HEK293 (cell line): Measurements from ENCODE around the gene ZNF862.
A peak's percentile ranks its signal among the peaks of the same experiment; 100 is the strongest.

ENCODE experiments used
- CTCF ChIP-seq: fragments of 450-650 bp; formaldehyde crosslinking; IDR thresholded peaks from 2 replicates; pipeline ENCODE4 v1.5.1; 2016; ENCODE audit warnings: missing biosample characterization, missing genetic modification characterization
- HOXD13 ChIP-seq: sonication (generic); formaldehyde crosslinking; IDR thresholded peaks from 2 replicates; pipeline ENCODE4 v1.8.0; 2022; ENCODE audit warnings: missing genetic modification reagents, borderline replicate concordance
- YY1 ChIP-seq: fragments of 450-650 bp; formaldehyde crosslinking; IDR thresholded peaks from 2 replicates; pipeline ENCODE4 v1.5.1; 2018; ENCODE audit warnings: missing biosample characterization, missing genetic modification characterization
- ZBTB17 ChIP-seq: fragments of 450-650 bp; formaldehyde crosslinking; IDR thresholded peaks from 2 replicates; pipeline ENCODE4 v1.5.1; 2016; ENCODE audit warnings: missing biosample characterization, missing genetic modification characterization
- ZNF324 ChIP-seq: fragments of 450-650 bp; formaldehyde crosslinking; IDR thresholded peaks from 2 replicates; pipeline ENCODE4 v1.5.1; 2016; ENCODE audit warnings: missing biosample characterization, missing genetic modification characterization
- TF ChIP-seq, protein P1 (sequence below): fragments of 450-650 bp; formaldehyde crosslinking; IDR thresholded peaks from 2 replicates; pipeline ENCODE4 v1.5.1; 2016; ENCODE audit warnings: missing biosample characterization, missing genetic modification characterization

DNA sequence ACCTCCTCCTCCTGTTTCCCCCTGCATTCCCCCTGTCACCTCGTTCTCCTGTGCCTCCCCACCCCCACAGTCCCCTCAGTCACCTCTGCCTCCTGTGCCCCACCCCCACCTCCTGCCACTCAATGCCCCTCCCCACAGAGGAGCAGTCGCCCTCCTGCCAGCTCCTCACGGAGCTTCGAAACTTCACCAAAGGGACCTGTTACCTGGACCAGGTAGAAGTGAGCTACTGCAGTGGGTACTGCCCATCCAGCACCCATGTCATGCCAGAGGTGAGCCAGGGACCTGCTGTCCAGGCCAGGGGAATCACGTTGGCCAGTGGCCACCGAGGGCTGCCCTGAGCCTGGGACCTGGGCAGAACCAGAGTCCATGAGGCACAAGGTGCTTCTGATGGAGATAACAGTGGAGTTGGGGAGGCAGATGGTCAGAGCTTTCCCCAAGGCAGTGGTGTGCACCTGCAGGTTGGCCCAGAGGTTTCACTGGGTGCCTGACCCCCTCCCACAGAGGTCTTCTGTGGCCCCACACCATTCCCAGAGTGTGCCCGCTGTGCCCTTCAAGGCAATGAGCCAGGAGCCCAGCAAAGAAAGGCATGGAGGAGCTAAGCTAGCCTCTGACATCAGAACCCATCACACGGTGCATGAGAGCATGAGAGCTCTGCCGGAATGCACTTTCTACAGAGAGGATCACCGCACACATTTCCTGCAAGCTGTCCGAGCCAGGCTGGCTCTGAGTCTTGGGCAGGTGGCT is 7.0 kb upstream of the ZNF862 start:
- TF ChIP-seq, protein P1, sequence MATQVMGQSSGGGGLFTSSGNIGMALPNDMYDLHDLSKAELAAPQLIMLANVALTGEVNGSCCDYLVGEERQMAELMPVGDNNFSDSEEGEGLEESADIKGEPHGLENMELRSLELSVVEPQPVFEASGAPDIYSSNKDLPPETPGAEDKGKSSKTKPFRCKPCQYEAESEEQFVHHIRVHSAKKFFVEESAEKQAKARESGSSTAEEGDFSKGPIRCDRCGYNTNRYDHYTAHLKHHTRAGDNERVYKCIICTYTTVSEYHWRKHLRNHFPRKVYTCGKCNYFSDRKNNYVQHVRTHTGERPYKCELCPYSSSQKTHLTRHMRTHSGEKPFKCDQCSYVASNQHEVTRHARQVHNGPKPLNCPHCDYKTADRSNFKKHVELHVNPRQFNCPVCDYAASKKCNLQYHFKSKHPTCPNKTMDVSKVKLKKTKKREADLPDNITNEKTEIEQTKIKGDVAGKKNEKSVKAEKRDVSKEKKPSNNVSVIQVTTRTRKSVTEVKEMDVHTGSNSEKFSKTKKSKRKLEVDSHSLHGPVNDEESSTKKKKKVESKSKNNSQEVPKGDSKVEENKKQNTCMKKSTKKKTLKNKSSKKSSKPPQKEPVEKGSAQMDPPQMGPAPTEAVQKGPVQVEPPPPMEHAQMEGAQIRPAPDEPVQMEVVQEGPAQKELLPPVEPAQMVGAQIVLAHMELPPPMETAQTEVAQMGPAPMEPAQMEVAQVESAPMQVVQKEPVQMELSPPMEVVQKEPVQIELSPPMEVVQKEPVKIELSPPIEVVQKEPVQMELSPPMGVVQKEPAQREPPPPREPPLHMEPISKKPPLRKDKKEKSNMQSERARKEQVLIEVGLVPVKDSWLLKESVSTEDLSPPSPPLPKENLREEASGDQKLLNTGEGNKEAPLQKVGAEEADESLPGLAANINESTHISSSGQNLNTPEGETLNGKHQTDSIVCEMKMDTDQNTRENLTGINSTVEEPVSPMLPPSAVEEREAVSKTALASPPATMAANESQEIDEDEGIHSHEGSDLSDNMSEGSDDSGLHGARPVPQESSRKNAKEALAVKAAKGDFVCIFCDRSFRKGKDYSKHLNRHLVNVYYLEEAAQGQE (tag by site-specific recombination): no peak
- TF ChIP-seq YY1: no peak
- TF ChIP-seq HOXD13 (CRISPR knock-in tag): no peak
- no peak for TF ChIP-seq CTCF
- TF ChIP-seq ZNF324 (tag by site-specific recombination): no peak
- TF ChIP-seq ZBTB17 (tag by site-specific recombination): 0 out of 2 replicates have a peak, but pooled peaks have one; percentile 29
